DND-41 (cell line): ENCODE measurements around the gene VASP.

Experiments used
- CTCF ChIP-seq: IDR thresholded peaks from 2 replicates; pipeline ENCODE4 v1.5.1; 2012; ENCODE audit warnings: borderline replicate concordance, low read length, moderate library complexity, mild to moderate bottlenecking; ENCODE audit not compliant: poor library complexity, severe bottlenecking; ENCODE audit errors: extremely low read depth
- EZH2 ChIP-seq: IDR thresholded peaks from 3 replicates; pipeline ENCODE4 v1.6.1; 2012; ENCODE audit warnings: borderline replicate concordance, low read depth, mild to moderate bottlenecking, moderate library complexity, low read length, inconsistent platforms; ENCODE audit not compliant: severe bottlenecking

GRCh38 chr19:45470762-45471081 is 36.6 kb upstream of the VASP start:
- TF ChIP-seq CTCF, result no peak
- no peak for TF ChIP-seq EZH2
